Ishikawa (cell line): ENCODE results near the gene HHIPL1.

ENCODE experiments used
- CEBPB ChIP-seq: IDR thresholded peaks from 2 replicates; pipeline ENCODE4 v1.6.1; 2012
- EGR1 ChIP-seq: IDR thresholded peaks from 2 replicates; pipeline ENCODE4 v1.6.1; 2012
- EP300 ChIP-seq: IDR thresholded peaks from 2 replicates; pipeline ENCODE4 v1.6.1; 2012; ENCODE audit warnings: borderline replicate concordance
- NFIC ChIP-seq: IDR thresholded peaks from 2 replicates; pipeline ENCODE4 v1.6.1; 2012
- TAF1 ChIP-seq: IDR thresholded peaks from 2 replicates; pipeline ENCODE4 v1.6.1; 2012; ENCODE audit warnings: low read depth, mild to moderate bottlenecking
- YY1 ChIP-seq: IDR thresholded peaks from 2 replicates; pipeline ENCODE4 v1.6.1; 2012; ENCODE audit warnings: low read depth
- TF ChIP-seq, protein P1 (sequence below): IDR thresholded peaks from 2 replicates; pipeline ENCODE4 v1.6.1; 2012; ENCODE audit warnings: low read depth, mild to moderate bottlenecking

DNA sequence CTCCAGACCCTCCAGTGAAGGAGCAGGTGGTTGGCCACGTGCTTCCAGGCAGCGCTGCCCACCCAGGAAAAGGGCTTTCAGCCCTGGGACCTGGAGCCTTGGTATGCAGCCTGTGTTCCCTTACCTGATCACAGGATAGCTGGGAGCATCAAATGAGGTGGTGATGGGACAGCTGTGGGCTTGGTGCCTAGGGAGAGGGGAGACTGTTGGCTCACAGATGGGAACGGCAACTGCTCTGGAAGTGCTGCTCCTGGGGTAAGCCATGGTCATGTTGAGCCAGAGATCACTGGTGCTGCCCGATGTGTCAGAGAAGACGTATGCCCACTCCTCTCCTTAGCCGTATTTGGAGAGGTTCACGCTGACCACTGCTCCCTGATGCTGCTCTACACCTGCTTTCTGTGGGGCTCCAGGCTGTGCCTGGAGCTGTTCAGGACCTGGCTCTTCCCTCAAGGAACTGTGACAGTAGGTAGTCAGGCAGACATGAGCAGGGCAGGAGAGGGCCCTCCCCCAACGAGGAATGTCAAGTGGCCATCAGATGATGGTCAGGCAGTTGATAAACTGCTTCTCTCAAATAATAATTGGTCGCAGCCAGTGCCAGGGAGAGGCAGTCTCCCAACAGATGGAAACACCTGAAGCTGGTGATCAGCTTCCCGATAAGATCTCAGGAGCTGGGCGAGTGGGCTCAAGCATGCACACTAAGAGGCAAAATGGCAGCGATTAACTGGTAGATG is 36.3 kb downstream of the HHIPL1 start:
- TF ChIP-seq, protein P1, sequence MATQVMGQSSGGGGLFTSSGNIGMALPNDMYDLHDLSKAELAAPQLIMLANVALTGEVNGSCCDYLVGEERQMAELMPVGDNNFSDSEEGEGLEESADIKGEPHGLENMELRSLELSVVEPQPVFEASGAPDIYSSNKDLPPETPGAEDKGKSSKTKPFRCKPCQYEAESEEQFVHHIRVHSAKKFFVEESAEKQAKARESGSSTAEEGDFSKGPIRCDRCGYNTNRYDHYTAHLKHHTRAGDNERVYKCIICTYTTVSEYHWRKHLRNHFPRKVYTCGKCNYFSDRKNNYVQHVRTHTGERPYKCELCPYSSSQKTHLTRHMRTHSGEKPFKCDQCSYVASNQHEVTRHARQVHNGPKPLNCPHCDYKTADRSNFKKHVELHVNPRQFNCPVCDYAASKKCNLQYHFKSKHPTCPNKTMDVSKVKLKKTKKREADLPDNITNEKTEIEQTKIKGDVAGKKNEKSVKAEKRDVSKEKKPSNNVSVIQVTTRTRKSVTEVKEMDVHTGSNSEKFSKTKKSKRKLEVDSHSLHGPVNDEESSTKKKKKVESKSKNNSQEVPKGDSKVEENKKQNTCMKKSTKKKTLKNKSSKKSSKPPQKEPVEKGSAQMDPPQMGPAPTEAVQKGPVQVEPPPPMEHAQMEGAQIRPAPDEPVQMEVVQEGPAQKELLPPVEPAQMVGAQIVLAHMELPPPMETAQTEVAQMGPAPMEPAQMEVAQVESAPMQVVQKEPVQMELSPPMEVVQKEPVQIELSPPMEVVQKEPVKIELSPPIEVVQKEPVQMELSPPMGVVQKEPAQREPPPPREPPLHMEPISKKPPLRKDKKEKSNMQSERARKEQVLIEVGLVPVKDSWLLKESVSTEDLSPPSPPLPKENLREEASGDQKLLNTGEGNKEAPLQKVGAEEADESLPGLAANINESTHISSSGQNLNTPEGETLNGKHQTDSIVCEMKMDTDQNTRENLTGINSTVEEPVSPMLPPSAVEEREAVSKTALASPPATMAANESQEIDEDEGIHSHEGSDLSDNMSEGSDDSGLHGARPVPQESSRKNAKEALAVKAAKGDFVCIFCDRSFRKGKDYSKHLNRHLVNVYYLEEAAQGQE = no peak
- TF ChIP-seq NFIC = no peak
- TF ChIP-seq EP300 = no peak
- TF ChIP-seq TAF1 = no peak
- TF ChIP-seq YY1 = no peak
- TF ChIP-seq EGR1 = no peak
- no peak for TF ChIP-seq CEBPB
